Mucosa of rectum (tissue), 2 donors: ENCODE data around the gene PREPL.
A peak's percentile ranks its signal among the peaks of the same experiment; 100 is the strongest.
"Not testable (repeated sequence)": the region's sequence is repeated elsewhere in the genome, so short reads cannot be mapped to it uniquely, and the experiment has no call there.

ENCODE experiments used
- H3K27ac ChIP-seq, 2 donors: one replicate each; pipeline ENCODE4 v1.7.0; 2013; ENCODE audit warnings: inconsistent platforms in 2 of 2, low read depth in 2 of 2, low read length in 2 of 2
- H3K27me3 ChIP-seq, 2 donors: one replicate each; pipeline ENCODE4 v1.7.0; 2013; ENCODE audit warnings: low read length in 2 of 2; ENCODE audit not compliant: control insufficient read depth in 2 of 2, insufficient read depth in 2 of 2
- H3K36me3 ChIP-seq, 2 donors: one replicate each; pipeline ENCODE4 v1.7.0; 2013; ENCODE audit warnings: low read length in 2 of 2; ENCODE audit not compliant: control insufficient read depth in 2 of 2, insufficient read depth in 2 of 2
- H3K4me1 ChIP-seq, 2 donors: one replicate each; pipeline ENCODE4 v1.7.0; 2013; ENCODE audit warnings: low read length in 2 of 2, mild to moderate bottlenecking in 1 of 2; ENCODE audit not compliant: control insufficient read depth in 2 of 2, insufficient read depth in 2 of 2
- H3K4me3 ChIP-seq, 2 donors: one replicate each; pipeline ENCODE4 v1.7.0; 2013; ENCODE audit warnings: low read length in 2 of 2
- H3K9ac ChIP-seq, 2 donors: one replicate each; pipeline ENCODE4 v1.7.0; 2013; ENCODE audit warnings: low read length in 2 of 2, low read depth in 1 of 2, mild to moderate bottlenecking in 1 of 2
- H3K9me3 ChIP-seq, 2 donors: one replicate each; pipeline ENCODE4 v1.7.0; 2013; ENCODE audit warnings: low read length in 2 of 2; ENCODE audit not compliant: control insufficient read depth in 2 of 2
- donor health status: healthy.
- donor health status: Normal muscosa, but diverticular disease.

The PREPL gene

DNA sequence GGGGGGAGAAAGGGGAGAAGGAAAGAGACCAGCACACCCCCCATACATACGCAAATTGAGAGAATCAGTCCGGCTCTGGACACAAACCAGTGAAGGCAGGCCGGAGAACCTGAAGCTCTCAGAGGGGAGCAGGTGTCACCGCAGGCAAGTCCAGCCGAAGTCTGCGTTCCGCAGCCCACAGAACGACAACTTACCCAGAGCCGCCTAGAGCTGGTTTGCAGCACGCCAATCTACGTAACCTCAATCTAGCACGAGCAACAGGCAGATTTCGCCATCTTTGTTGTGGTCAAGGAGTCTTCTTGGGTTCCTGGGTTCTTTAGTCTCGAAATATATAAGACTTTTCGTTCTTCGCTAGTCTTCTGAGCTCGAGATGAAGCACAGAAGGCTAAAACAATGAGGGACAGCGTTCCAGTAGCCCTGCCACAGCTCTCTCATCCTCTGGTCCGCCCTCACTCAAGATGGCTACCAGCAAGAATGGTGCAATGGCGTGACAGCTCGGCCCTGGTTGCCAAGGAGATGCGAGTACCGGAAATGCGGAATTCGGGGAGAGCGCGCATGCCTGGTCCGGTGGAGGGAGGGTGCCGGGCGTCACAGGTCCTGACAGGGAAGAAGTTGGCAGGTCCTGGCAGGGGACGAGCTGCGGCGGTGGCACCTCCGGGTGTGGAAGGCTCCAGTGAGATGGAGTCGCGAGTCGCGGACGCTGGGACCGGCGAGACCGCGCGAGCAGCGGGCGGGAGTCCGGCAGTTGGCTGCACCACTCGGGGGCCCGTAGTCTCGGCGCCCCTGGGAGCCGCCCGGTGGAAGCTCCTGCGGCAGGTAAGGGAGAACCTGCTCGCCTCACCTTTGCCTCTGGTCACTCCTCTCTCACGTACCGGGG lies at the start of gene PREPL, which contains the start of gene CAMKMT:
Gene PREPL, minus strand, starts transcription at position 165 of the 877 bp plus-strand sequence. CDS start 15,152 bp downstream, outside the sequence.
Gene CAMKMT, plus strand, starts transcription at position 618 of the 877 bp plus-strand sequence.
- H3K36me3 ChIP-seq, result no peaks in the 10 kb centered on the region

DNA sequence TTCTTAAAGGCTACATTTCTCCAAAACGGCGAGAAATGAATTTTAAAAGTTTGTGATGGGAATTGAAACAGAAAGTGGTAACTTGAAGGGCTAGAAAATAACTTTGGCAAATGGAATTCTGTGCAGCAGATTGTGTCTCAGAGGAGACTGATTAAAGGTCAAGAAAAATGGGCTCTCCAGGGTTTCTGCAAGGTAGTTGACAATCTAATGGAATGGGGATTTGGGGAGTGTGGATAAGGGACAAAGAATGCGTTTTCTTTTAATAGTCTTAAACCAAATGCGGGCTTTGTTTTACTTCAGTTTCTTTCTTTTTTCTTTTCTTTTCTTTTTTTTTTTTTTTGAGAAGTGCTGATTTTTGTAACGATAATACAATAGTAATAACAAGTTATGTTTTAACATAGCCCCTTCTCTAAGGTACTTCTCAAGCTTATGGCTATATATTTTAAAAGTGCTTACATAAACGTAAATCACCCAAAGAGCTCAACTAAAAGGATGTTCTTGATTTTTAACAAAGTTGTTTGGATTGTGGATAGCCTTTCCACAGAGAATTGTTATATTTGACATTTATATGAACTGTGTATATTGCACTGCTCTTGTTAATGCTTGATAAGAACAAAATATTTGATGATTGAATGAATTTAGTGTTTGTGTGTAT lies 37.1 kb upstream of the PREPL start:
- H3K4me3 ChIP-seq, result no peak overlapping the region
- no peaks in the 10 kb centered on the region for H3K4me1 ChIP-seq
- no peaks in the 10 kb centered on the region for H3K27me3 ChIP-seq
- H3K9me3 ChIP-seq, result no peaks in the 10 kb centered on the region
- no peak overlapping the region for H3K9ac ChIP-seq
- no peaks in the 10 kb centered on the region for H3K36me3 ChIP-seq
- no peak overlapping the region for H3K27ac ChIP-seq

More for the DNA sequence above, at the start of gene PREPL, which contains the start of gene CAMKMT:
- Histone ChIP-seq H3K9me3 (no peaks in the 10 kb centered on the region), H3K4me1 (peaks cover 5 to 9% of the 10 kb centered on the region in 2 donors), H3K27ac (peak within 1 kb of the TSS; percentile 93 to 98), H3K27me3 (no peaks in the 10 kb centered on the region), H3K4me3 (peak within 1 kb of the TSS; percentile 92 to 95), H3K9ac (peak within 1 kb of the TSS; percentile 89 to 95)

DNA sequence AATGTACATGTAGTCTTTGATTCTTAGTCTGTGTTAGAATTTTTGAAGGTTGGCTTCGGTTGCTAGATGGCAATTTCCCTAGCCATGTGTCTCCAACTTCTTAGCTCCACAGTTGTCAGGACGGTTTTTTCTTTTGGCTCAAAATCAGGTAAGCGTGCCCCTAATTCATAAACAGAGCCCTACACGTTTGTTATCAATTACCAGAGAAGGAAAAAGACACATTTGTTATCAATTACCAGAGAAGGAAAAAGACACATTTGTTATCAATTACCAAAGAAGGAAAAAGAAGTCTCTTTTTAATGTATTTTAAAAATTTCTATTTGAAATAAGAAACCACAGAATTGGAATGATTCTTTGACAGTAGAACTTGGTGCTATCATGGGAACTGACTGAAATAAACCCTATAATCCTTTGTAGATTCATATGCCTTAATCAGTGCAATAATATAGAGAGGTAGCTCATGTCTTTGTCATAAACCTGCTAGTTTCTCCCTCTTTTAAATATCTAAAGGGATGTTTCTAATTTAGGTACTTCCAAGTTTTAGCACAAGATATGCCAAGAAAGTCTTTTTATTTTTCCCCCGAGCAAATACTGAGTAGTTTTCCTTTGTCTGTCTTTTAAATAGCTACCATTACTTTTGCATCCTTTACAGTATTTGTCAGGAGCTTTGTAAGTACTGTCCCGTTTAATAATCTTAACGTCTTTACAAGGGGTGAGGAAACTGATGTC lies 36.3 kb upstream of the PREPL start:
- Histone ChIP-seq H3K9ac (no peak overlapping the region), H3K9me3 (no peaks in the 10 kb centered on the region), H3K36me3 (no peaks in the 10 kb centered on the region), H3K27ac (no peak overlapping the region), H3K27me3 (no peaks in the 10 kb centered on the region), H3K4me1 (no peaks in the 10 kb centered on the region), H3K4me3 (no peak overlapping the region)

DNA sequence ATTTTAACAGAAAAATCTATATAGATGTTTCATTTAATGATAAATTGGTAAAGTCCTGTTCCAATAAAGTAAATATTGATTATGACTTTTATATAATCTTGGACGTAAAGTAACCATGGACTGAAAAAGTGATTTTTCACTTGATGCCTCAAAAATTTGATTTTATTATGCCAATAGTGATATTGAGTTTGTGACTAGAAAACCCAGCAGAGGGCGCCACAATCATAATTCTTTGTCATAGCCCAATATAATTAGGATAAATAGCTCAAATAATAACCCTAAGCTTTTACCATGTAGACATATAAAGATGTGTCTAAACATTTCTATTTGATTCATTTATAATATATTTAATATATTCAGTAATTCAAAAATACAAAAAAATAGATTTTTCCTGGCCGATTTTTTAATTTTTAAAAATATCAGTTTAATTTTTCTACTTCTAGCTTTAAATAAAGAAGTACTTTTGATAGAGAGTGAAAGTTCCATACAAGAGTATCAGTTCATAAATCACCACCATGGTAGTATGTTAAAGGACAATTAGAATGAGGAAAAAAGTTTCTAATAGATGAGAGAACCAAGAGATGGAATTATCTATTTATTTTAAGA lies 31.1 kb upstream of the PREPL start:
- no peak overlapping the region for H3K27ac ChIP-seq
- H3K36me3 ChIP-seq, result no peaks in the 10 kb centered on the region
- H3K9ac ChIP-seq, result no peak overlapping the region
- no peaks in the 10 kb centered on the region for H3K4me1 ChIP-seq
- no peaks in the 10 kb centered on the region for H3K27me3 ChIP-seq
- H3K9me3 ChIP-seq, result no peaks in the 10 kb centered on the region
- H3K4me3 ChIP-seq, result no peak overlapping the region

DNA sequence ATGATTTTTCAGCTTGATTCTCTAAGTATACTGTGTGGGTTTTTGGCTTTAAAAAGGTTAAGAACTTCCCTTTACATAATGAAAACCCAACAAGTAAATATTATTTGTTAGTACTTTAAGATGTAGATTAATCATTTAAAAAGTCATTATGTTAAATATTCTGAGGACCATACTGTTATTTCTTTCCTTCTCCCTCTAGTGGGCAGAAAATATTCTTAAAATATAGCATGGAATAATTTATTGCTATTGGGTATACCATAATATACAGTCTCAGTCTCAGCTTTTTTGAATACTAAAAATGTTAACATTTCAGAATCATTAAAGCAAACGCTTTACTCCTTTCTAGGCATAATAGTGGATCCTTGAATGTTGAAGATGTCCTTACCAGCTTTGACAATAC lies 28.6 kb upstream of the PREPL start:
- no peaks in the 10 kb centered on the region for H3K9me3 ChIP-seq
- no peak overlapping the region for H3K4me3 ChIP-seq
- H3K9ac ChIP-seq, result no peak overlapping the region
- no peaks in the 10 kb centered on the region for H3K27me3 ChIP-seq
- H3K4me1 ChIP-seq, result no peaks in the 10 kb centered on the region
- no peaks in the 10 kb centered on the region for H3K36me3 ChIP-seq
- no peak overlapping the region for H3K27ac ChIP-seq

DNA sequence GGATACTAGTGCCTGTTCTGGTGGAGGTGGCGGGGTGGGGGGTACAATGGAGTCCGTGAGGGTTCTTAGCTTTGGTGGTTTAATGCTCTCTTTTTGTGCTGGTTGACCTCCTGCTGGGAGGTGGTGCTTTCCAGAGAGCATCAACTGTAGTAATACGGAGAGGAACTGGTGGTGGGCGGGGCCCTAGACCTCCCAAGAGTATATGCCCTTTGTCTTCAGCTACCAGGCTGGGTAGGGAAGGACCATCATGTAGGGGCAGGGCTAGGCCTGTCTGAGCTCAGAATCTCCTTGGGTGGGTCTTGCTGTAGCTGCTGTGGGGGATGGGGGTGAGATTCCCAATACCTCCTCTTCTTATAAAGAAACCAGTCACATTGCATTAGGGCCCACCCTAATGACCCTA lies 27.6 kb upstream of the PREPL start:
- no peak overlapping the region for H3K9ac ChIP-seq
- no peaks in the 10 kb centered on the region for H3K36me3 ChIP-seq
- H3K27me3 ChIP-seq, result no peaks in the 10 kb centered on the region
- H3K27ac ChIP-seq, result no peak overlapping the region
- no peaks in the 10 kb centered on the region for H3K9me3 ChIP-seq
- H3K4me3 ChIP-seq, result no peak overlapping the region
- no peaks in the 10 kb centered on the region for H3K4me1 ChIP-seq

DNA sequence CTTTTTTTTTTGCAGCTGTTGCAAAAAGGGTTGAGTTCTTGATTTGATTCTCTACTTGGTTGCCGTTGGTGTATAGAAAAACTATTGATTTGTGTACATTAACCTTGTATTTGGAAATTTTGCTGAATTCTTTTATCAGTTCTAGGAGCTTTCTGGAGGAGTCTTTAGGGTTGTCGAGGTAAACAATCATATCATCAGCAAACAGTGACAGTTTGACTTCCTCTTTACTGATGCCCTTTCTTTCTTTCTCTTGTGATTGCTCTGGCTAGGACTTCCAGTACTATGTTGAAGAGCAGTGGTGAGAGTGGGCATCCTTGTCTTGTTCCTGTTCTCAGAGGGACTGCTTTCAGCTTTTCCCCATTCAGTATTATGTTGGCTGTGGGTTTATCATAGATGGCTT lies 23.9 kb upstream of the PREPL start:
- not testable (repeated sequence) for H3K9me3 ChIP-seq, H3K4me1 ChIP-seq, H3K36me3 ChIP-seq, H3K27ac ChIP-seq, H3K4me3 ChIP-seq, H3K9ac ChIP-seq, H3K27me3 ChIP-seq

DNA sequence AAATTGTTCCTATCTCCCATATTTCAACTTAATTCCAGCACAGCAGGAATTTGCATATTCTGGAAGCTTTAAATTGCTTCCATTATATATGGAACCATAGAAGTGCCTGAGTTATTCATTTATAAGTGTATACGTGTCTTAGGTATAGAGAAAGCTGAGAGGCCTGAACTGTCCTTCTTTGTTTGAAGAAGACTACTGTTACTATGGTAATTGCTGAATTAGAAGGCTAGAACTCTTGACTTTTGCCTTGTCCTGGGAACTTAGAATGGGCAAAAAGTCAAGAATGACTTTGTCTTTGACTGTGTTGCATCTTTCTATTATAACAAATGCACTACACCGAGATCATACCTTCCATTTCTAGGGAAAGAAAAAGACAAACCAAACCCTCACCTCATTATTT lies 16.2 kb upstream of the PREPL start:
- H3K27me3 ChIP-seq, result no peaks in the 10 kb centered on the region
- no peak overlapping the region for H3K4me3 ChIP-seq

DNA sequence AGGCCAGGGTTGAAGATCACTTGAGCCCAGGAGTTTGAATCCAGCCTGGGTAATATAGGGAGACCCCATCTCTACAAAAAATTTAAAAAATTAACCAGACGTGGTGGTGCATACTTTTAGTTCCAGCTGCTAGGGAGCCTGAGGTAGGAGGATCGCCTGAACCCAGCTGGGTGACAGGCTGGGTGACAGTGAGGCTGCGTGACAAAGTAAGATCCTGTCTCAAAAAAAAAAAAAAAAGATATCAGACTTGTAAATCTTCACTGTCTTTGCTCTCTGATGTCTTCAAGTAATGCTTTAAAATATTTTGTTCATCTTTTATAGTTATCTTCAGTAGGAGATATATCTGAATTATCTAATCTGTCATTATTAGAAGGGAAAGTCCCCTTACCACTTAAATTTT lies 11.0 kb upstream of the PREPL start:
- H3K27ac ChIP-seq, result no peak overlapping the region
- H3K9me3 ChIP-seq, result no peaks in the 10 kb centered on the region
- no peak overlapping the region for H3K4me3 ChIP-seq
- no peaks in the 10 kb centered on the region for H3K4me1 ChIP-seq
- H3K36me3 ChIP-seq, result no peaks in the 10 kb centered on the region
- H3K9ac ChIP-seq, result no peak overlapping the region
- H3K27me3 ChIP-seq, result no peaks in the 10 kb centered on the region

More for the DNA sequence above, 16.2 kb upstream of the PREPL start:
- Histone ChIP-seq H3K4me1 (no peaks in the 10 kb centered on the region), H3K9me3 (no peaks in the 10 kb centered on the region), H3K9ac (no peak overlapping the region), H3K27ac (no peak overlapping the region), H3K36me3 (no peaks in the 10 kb centered on the region)
